ENCODE data around the gene FAM149A. TPM values are rescaled to one million over a fixed set of nuclear protein-coding genes. Genes with fewer than 3 reads are reported as not detected.

FAM149A gene
- polyA plus RNA-seq, 1 experiment, result 0.32 TPM

- DNase-seq (ENCODE audit: low read depth), result no peak
- POLR2A ChIA-PET, result no interaction called here
Observed at GRCh38 chr4:186079694-186080093, 24.8 kb upstream of the FAM149A start.

GRCh38 chr4:186081202-186081807 is 23.2 kb upstream of the FAM149A start:
- Histone ChIP-seq H3K4me3 (ENCODE audit: low read depth, low read length) (no peak overlapping the region), H3K36me3 (ENCODE audit: control insufficient read depth, insufficient read depth, low read length) (no peaks in the 10 kb centered on the region), H3K27me3 (ENCODE audit: control insufficient read depth, insufficient read depth, low read length) (no peaks in the 10 kb centered on the region)
- DNase-seq (ENCODE audit: low read depth), result no peak
- ChIA-PET POLR2A (no interaction called here), CTCF (no interaction called here)
- TF ChIP-seq CTCF (IDR thresholded peaks at IDR 0.05; ENCODE audit: insufficient read depth, low read depth, low read length), result no peak

More at GRCh38 chr4:186079694-186080093, 24.8 kb upstream of the FAM149A start:
- Histone ChIP-seq H3K4me3 (ENCODE audit: low read depth, low read length) (no peak overlapping the region), H3K27me3 (ENCODE audit: control insufficient read depth, insufficient read depth, low read length) (no peaks in the 10 kb centered on the region), H3K36me3 (ENCODE audit: control insufficient read depth, insufficient read depth, low read length) (no peaks in the 10 kb centered on the region)
- CTCF ChIA-PET, result no interaction called here
- TF ChIP-seq CTCF (IDR thresholded peaks at IDR 0.05; ENCODE audit: insufficient read depth, low read depth, low read length), result no peak

GRCh38 chr4:186082221-186082620 is 22.3 kb upstream of the FAM149A start:
- CTCF ChIA-PET, result no interaction called here
- DNase-seq (ENCODE audit: low read depth), result no peak

GRCh38 chr4:186088523-186088922 is 16.0 kb upstream of the FAM149A start:
- no peaks in the 10 kb centered on the region for H3K27me3 ChIP-seq (ENCODE audit: control insufficient read depth, insufficient read depth, low read length)
- TF ChIP-seq CTCF (IDR thresholded peaks at IDR 0.05; ENCODE audit: insufficient read depth, low read depth, low read length), result no peak
- CTCF ChIA-PET, result no interaction called here

More at GRCh38 chr4:186082221-186082620, 22.3 kb upstream of the FAM149A start:
- POLR2A ChIA-PET, result no interaction called here
- H3K27me3 ChIP-seq (ENCODE audit: control insufficient read depth, insufficient read depth, low read length), result no peaks in the 10 kb centered on the region
- H3K4me3 ChIP-seq (ENCODE audit: low read depth, low read length), result no peak overlapping the region
- no peaks in the 10 kb centered on the region for H3K36me3 ChIP-seq (ENCODE audit: control insufficient read depth, insufficient read depth, low read length)
- no peak for TF ChIP-seq CTCF (IDR thresholded peaks at IDR 0.05; ENCODE audit: insufficient read depth, low read depth, low read length)

GRCh38 chr4:186092296-186092695 is 12.2 kb upstream of the FAM149A start:
- CTCF ChIA-PET, result no interaction called here
- Histone ChIP-seq H3K36me3 (ENCODE audit: control insufficient read depth, insufficient read depth, low read length) (no peaks in the 10 kb centered on the region), H3K4me3 (ENCODE audit: low read depth, low read length) (no peak overlapping the region), H3K27me3 (ENCODE audit: control insufficient read depth, insufficient read depth, low read length) (no peaks in the 10 kb centered on the region)
- POLR2A ChIA-PET, result no interaction called here
- no peak for DNase-seq (ENCODE audit: low read depth)
- no peak for TF ChIP-seq CTCF (IDR thresholded peaks at IDR 0.05; ENCODE audit: insufficient read depth, low read depth, low read length)

More at GRCh38 chr4:186088523-186088922, 16.0 kb upstream of the FAM149A start:
- no peak for DNase-seq (ENCODE audit: low read depth)
- POLR2A ChIA-PET, result no interaction called here
- H3K36me3 ChIP-seq (ENCODE audit: control insufficient read depth, insufficient read depth, low read length), result no peaks in the 10 kb centered on the region
- H3K4me3 ChIP-seq (ENCODE audit: low read depth, low read length), result no peak overlapping the region
